Transverse colon (tissue), 3 donors: ENCODE measurements around the gene GAS7.

Experiments used
- POLR2A ChIP-seq: fragments of 450-650 bp; IDR thresholded peaks from one replicate; pipeline ENCODE4 v1.6.1; 2016; ENCODE audit warnings: antibody characterized with exemption, mild to moderate bottlenecking, moderate library complexity
- TF ChIP-seq, protein P1 (sequence below), 5 experiments: fragments of 200-600 bp in 3 of 5; fragments of 450-650 bp in 2 of 5; sonication (generic) in 3 of 5; IDR thresholded peaks; 1 replicate in 2 of 5; 2 replicates in 3 of 5; pipeline ENCODE4 v1.5.1; 2016 to 2017; ENCODE audit warnings: antibody characterized with exemption in 5 of 5, inconsistent platforms in 3 of 5, mild to moderate bottlenecking in 2 of 5, moderate library complexity in 1 of 5

GRCh38 chr17:9875441-9875840, 323.0 kb downstream of the GAS7 start:
- TF ChIP-seq, protein P1, sequence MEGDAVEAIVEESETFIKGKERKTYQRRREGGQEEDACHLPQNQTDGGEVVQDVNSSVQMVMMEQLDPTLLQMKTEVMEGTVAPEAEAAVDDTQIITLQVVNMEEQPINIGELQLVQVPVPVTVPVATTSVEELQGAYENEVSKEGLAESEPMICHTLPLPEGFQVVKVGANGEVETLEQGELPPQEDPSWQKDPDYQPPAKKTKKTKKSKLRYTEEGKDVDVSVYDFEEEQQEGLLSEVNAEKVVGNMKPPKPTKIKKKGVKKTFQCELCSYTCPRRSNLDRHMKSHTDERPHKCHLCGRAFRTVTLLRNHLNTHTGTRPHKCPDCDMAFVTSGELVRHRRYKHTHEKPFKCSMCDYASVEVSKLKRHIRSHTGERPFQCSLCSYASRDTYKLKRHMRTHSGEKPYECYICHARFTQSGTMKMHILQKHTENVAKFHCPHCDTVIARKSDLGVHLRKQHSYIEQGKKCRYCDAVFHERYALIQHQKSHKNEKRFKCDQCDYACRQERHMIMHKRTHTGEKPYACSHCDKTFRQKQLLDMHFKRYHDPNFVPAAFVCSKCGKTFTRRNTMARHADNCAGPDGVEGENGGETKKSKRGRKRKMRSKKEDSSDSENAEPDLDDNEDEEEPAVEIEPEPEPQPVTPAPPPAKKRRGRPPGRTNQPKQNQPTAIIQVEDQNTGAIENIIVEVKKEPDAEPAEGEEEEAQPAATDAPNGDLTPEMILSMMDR (IDR thresholded peaks at IDR 0.05): no peak
- no peak for TF ChIP-seq POLR2A
